Astrocyte (in vitro differentiated cells and primary cell): ENCODE data around the gene ANKRD40CL. TPM values are rescaled to one million over a fixed set of nuclear protein-coding genes. Genes with fewer than 3 reads are reported as not detected.

ENCODE experiments used
- DNase-seq: peaks from one replicate; pipeline ENCODE4 v3.0.0-alpha.2; 2010; ENCODE audit warnings: low read depth
- FAIRE-seq: peaks from 2 replicates; lab custom pipeline; 2011; peaks lifted over from hg19 to GRCh38; lab: Jason Lieb, UNC
- H2AFZ ChIP-seq: 2 replicates; pipeline ENCODE4 v1.6.0; 2012; ENCODE audit warnings: low read depth, low read length, inconsistent platforms
- H3K27ac ChIP-seq: 2 replicates; pipeline ENCODE4 v1.5.1; 2011; ENCODE audit warnings: low read depth, low read length, inconsistent platforms
- H3K27me3 ChIP-seq: 2 replicates; pipeline ENCODE4 v1.6.0; 2011; ENCODE audit warnings: low read length, inconsistent platforms; ENCODE audit not compliant: insufficient read depth
- H3K36me3 ChIP-seq: 2 replicates; pipeline ENCODE4 v1.5.1; 2011; ENCODE audit warnings: low read length, inconsistent platforms; ENCODE audit not compliant: insufficient read depth
- H3K4me1 ChIP-seq: 2 replicates; pipeline ENCODE4 v1.5.1; 2011; ENCODE audit warnings: low read length, inconsistent platforms; ENCODE audit not compliant: insufficient read depth
- H3K4me2 ChIP-seq: 2 replicates; pipeline ENCODE4 v1.6.0; 2012; ENCODE audit warnings: low read length, inconsistent platforms
- H3K4me3 ChIP-seq: 2 replicates; pipeline ENCODE4 v1.5.1; 2011; ENCODE audit warnings: low read depth, mild to moderate bottlenecking, low read length, inconsistent platforms; ENCODE audit not compliant: insufficient read depth
- H3K79me2 ChIP-seq: 2 replicates; pipeline ENCODE4 v1.6.0; 2012; ENCODE audit warnings: mild to moderate bottlenecking, low read length, inconsistent platforms; ENCODE audit not compliant: insufficient read depth
- H3K9ac ChIP-seq: 2 replicates; pipeline ENCODE4 v1.6.0; 2012; ENCODE audit warnings: mild to moderate bottlenecking, low read length, inconsistent platforms
- H3K9me3 ChIP-seq: 2 replicates; pipeline ENCODE4 v1.5.1; 2012; ENCODE audit warnings: low read depth, mild to moderate bottlenecking, low read length, inconsistent platforms; ENCODE audit not compliant: insufficient read depth
- H4K20me1 ChIP-seq: 2 replicates; pipeline ENCODE4 v1.6.0; 2012; ENCODE audit warnings: low read length, inconsistent platforms; ENCODE audit not compliant: insufficient read depth
- H3K27ac Mint-ChIP-seq: one replicate; pipeline ENCODE4 v1.8.0; 2021; ENCODE audit warnings: mild to moderate bottlenecking, mixed read lengths; ENCODE audit not compliant: unreplicated experiment
- H3K27me3 Mint-ChIP-seq: one replicate; pipeline ENCODE4 v1.8.0; 2021; ENCODE audit warnings: low read depth, mixed read lengths; ENCODE audit not compliant: unreplicated experiment
- H3K36me3 Mint-ChIP-seq: one replicate; pipeline ENCODE4 v1.8.0; 2021; ENCODE audit warnings: low read depth, mixed read lengths; ENCODE audit not compliant: unreplicated experiment
- H3K4me1 Mint-ChIP-seq: one replicate; pipeline ENCODE4 v1.8.0; 2021; ENCODE audit warnings: low read depth, mixed read lengths; ENCODE audit not compliant: unreplicated experiment
- H3K4me3 Mint-ChIP-seq: one replicate; pipeline ENCODE4 v1.8.0; 2021; ENCODE audit warnings: mild to moderate bottlenecking, moderate library complexity, mixed read lengths; ENCODE audit not compliant: unreplicated experiment
- H3K9me3 Mint-ChIP-seq: one replicate; pipeline ENCODE4 v1.8.0; 2021; ENCODE audit warnings: mild to moderate bottlenecking, mixed read lengths; ENCODE audit not compliant: unreplicated experiment
- CTCF ChIP-seq: IDR thresholded peaks from 2 replicates; pipeline ENCODE4 v1.5.1; 2011; ENCODE audit warnings: low read depth, mild to moderate bottlenecking, inconsistent platforms, low read length, moderate library complexity; ENCODE audit not compliant: insufficient read depth
- EZH2 ChIP-seq: IDR thresholded peaks from 2 replicates; pipeline ENCODE4 v1.6.1; 2012; ENCODE audit warnings: mild to moderate bottlenecking, low read length, inconsistent platforms; ENCODE audit not compliant: insufficient read depth
- total RNA-seq: library from RNA; stranded (reverse); gene quantifications from 2 replicates; pipeline ENCODE4 v1.2.1, GENCODE V29; 2021

The ANKRD40CL gene
- total RNA-seq, 1 donor from 2014 or later, result not detected

DNA sequence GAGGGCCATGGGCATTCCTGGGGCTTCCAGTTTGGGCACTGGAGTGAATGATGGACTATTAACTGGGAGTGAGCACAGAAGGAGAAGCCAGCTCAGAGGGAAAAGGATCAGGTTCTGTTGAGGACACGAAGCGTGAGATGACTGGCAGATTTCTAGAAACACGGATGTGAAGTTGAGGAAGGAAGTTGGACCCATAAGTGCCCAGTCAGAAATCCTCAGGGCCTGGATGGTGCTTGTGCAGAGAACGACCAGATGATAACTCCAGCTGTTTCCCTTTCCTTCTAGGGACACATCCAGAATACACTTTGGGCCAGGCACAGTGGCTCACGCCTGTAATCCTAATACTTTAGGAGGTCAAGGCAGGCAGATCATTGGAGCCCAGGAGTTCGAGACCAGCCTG lies 23.3 kb upstream of the ANKRD40CL start:
- H3K9ac ChIP-seq, result no peak overlapping the region
- Mint-ChIP-seq H3K27me3 (peaks cover 2% of the 10 kb centered on the region), H3K36me3 (no peaks in the 10 kb centered on the region), H3K4me3 (peak overlapping the region; percentile 35), H3K4me1 (peaks cover 22% of the 10 kb centered on the region), H3K9me3 (no peaks in the 10 kb centered on the region), H3K27ac (no peak overlapping the region)
- no peak overlapping the region for H3K27ac ChIP-seq
- H3K4me2 ChIP-seq, result no peak overlapping the region
- H3K4me1 ChIP-seq, result peaks cover 3% of the 10 kb centered on the region
- no peaks in the 10 kb centered on the region for H3K36me3 ChIP-seq
- no peaks in the 10 kb centered on the region for H3K9me3 ChIP-seq
- H4K20me1 ChIP-seq, result no peaks in the 10 kb centered on the region
- no peaks in the 10 kb centered on the region for H3K79me2 ChIP-seq
- FAIRE-seq (no peak), DNase-seq (no peak)
- no peak overlapping the region for H3K4me3 ChIP-seq
- H3K27me3 ChIP-seq, result no peaks in the 10 kb centered on the region
- TF ChIP-seq EZH2, result no peak
- no peak for TF ChIP-seq CTCF
- H2AFZ ChIP-seq, result no peak overlapping the region

GRCh38 chr17:50787106-50787505 lies 19.8 kb upstream of the ANKRD40CL start:
- peaks cover 3% of the 10 kb centered on the region for H3K4me1 ChIP-seq
- TF ChIP-seq EZH2, result no peak
- TF ChIP-seq CTCF, result no peak
- H3K27me3 ChIP-seq, result no peaks in the 10 kb centered on the region
- H3K9ac ChIP-seq, result no peak overlapping the region
- H3K9me3 Mint-ChIP-seq, result no peaks in the 10 kb centered on the region
- H3K79me2 ChIP-seq, result no peaks in the 10 kb centered on the region
- peak overlapping the region; percentile 41 for H2AFZ ChIP-seq
- peaks cover 2% of the 10 kb centered on the region for H3K27me3 Mint-ChIP-seq
- H3K4me3 ChIP-seq, result no peak overlapping the region
- H3K36me3 Mint-ChIP-seq, result no peaks in the 10 kb centered on the region
- H3K4me2 ChIP-seq, result no peak overlapping the region
- peak overlapping the region; percentile 45 for H3K4me3 Mint-ChIP-seq
- H3K36me3 ChIP-seq, result no peaks in the 10 kb centered on the region
- no peaks in the 10 kb centered on the region for H3K9me3 ChIP-seq
- FAIRE-seq (no peak), DNase-seq (no peak)
- peaks cover 22% of the 10 kb centered on the region for H3K4me1 Mint-ChIP-seq
- peak overlapping the region; percentile 81 for H3K27ac Mint-ChIP-seq
- H4K20me1 ChIP-seq, result no peaks in the 10 kb centered on the region
- no peak overlapping the region for H3K27ac ChIP-seq

DNA sequence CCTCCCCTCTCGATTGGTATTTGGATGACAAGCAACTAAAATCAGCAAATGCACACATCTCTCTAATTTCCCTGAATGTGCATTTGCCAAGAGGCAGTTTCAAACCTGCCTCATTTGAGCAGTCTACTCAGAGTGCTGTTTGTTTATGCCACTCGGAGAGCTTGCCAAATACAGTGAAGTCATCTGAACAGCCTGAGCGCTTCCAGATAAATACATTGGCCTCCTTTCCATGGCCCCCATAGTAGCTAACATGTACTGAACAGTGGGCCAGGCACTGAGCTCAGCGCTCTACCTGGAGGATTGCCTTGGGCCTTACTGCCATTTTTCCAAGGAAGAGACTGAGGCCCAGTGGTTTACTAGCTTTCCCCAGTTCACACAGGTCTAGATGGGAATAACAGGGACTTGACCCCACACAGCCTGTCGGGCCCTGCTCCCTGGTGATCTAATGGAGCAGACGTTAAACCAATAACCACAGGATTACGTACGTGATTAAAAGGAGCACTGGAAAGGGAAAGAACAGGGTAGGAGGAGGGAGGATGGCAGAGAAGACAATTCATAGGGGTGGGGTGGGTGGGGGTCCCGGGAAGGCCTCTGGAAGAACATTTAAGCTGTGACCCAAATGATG lies 18.7 kb upstream of the ANKRD40CL start:
- H3K4me3 ChIP-seq, result no peak overlapping the region
- peaks cover under 1% of the 10 kb centered on the region for H3K27me3 ChIP-seq
- no peak overlapping the region for H2AFZ ChIP-seq
- TF ChIP-seq CTCF, result no peak
- TF ChIP-seq EZH2, result no peak
- DNase-seq (peak; percentile 53), FAIRE-seq (no peak)
- no peaks in the 10 kb centered on the region for H3K36me3 Mint-ChIP-seq
- no peak overlapping the region for H3K9ac ChIP-seq
- H3K4me1 ChIP-seq, result peaks cover 3% of the 10 kb centered on the region
- peak overlapping the region; percentile 72 for H3K27ac Mint-ChIP-seq
- no peak overlapping the region for H3K4me3 Mint-ChIP-seq
- H3K79me2 ChIP-seq, result no peaks in the 10 kb centered on the region
- no peak overlapping the region for H3K27ac ChIP-seq
- H3K4me1 Mint-ChIP-seq, result peaks cover 22% of the 10 kb centered on the region
- H3K36me3 ChIP-seq, result no peaks in the 10 kb centered on the region
- H3K4me2 ChIP-seq, result no peak overlapping the region
- peaks cover 2% of the 10 kb centered on the region for H3K27me3 Mint-ChIP-seq
- H3K9me3 ChIP-seq, result no peaks in the 10 kb centered on the region
- no peaks in the 10 kb centered on the region for H3K9me3 Mint-ChIP-seq
- H4K20me1 ChIP-seq, result no peaks in the 10 kb centered on the region
